Measurements from ENCODE around the gene TMEM186.
A peak's percentile ranks its signal among the peaks of the same experiment; 100 is the strongest.
"Not testable (repeated sequence)": the region's sequence is repeated elsewhere in the genome, so short reads cannot be mapped to it uniquely, and the experiment has no call there.

The TMEM186 gene

DNA sequence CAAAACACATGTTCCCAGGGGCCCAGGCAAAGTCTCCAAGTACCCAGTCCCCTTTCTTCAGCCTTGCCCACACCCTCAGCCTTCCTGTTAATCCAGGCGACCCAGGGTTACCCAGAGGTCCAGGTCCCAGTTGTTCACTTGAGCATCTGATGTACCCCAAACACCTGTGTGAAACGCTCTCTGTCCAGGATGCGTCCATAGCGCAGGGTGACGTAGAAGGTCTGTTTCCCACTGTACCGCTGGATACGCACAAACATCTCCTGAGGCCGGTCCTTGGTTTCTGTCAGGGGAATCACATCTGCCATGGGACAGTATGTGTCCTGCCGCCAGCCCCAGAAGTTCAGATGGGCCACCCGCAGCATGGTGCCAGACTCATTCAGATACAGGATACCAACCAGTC lies 1.6 kb downstream of the TMEM186 start:
- Mint-ChIP-seq H3K27me3 (ENCODE audit: low read depth) (no peaks in the 10 kb centered on the region), H3K36me3 (ENCODE audit: low read depth) (no peaks in the 10 kb centered on the region), H3K4me1 (peaks cover 24% of the 10 kb centered on the region), H3K27ac (no peak overlapping the region), H3K9me3 (no peaks in the 10 kb centered on the region), H3K4me3 (peak overlapping the region; percentile 90 to 97 (median 95))
- TF ChIP-seq, protein P1, sequence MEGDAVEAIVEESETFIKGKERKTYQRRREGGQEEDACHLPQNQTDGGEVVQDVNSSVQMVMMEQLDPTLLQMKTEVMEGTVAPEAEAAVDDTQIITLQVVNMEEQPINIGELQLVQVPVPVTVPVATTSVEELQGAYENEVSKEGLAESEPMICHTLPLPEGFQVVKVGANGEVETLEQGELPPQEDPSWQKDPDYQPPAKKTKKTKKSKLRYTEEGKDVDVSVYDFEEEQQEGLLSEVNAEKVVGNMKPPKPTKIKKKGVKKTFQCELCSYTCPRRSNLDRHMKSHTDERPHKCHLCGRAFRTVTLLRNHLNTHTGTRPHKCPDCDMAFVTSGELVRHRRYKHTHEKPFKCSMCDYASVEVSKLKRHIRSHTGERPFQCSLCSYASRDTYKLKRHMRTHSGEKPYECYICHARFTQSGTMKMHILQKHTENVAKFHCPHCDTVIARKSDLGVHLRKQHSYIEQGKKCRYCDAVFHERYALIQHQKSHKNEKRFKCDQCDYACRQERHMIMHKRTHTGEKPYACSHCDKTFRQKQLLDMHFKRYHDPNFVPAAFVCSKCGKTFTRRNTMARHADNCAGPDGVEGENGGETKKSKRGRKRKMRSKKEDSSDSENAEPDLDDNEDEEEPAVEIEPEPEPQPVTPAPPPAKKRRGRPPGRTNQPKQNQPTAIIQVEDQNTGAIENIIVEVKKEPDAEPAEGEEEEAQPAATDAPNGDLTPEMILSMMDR (IDR thresholded peaks at IDR 0.05; ENCODE audit: unreplicated experiment in 3 of 3): no peak

- H3K4me3 Mint-ChIP-seq: peak overlapping the region in 2 of 3 experiments; percentile 56 to 90
- TF ChIP-seq, protein P1 (IDR thresholded peaks at IDR 0.05; ENCODE audit: unreplicated experiment in 3 of 3): no peak
- H3K27me3 Mint-ChIP-seq (ENCODE audit: low read depth): no peaks in the 10 kb centered on the region
- H3K36me3 Mint-ChIP-seq (ENCODE audit: low read depth): no peaks in the 10 kb centered on the region
- peaks cover 24% of the 10 kb centered on the region for H3K4me1 Mint-ChIP-seq
- H3K9me3 Mint-ChIP-seq: no peaks in the 10 kb centered on the region
- no peak overlapping the region for H3K27ac Mint-ChIP-seq
Measured at GRCh38 chr16:8795091-8795490, 2.3 kb downstream of the TMEM186 start.

DNA sequence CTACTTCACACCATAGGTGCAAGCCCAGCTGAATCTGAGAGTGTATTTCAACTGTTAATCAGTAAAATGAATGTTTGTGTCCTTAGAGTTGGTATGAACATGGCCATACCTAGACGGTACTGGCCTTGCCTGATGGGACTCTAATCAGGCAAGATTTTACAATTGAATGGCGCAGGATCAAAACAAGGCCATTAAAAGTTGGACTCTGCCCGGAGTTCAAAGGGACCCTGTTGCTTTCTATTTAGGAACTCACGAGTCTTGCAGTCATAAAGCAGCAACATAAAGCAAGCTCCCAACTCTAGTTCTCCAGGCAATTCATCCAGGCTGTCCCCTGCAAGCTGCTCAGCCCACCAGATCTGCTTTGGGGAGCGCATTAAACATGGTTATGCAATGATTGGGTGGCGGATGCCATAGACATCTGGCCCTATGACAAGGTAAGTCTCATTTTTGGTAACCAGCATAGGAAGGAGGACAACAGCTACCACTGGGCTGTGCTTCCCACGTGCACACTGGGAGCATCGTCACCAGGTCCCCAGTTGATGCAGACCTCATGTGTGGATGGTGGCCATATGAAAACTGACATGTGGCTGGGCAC lies 8.8 kb downstream of the TMEM186 start:
- Mint-ChIP-seq H3K27ac (peak overlapping the region; percentile 55 to 83 (median 76)), H3K27me3 (ENCODE audit: low read depth) (no peaks in the 10 kb centered on the region), H3K4me3 (no peak overlapping the region), H3K9me3 (no peaks in the 10 kb centered on the region), H3K4me1 (no peaks in the 10 kb centered on the region), H3K36me3 (ENCODE audit: low read depth) (no peaks in the 10 kb centered on the region)
- TF ChIP-seq, protein P1 (IDR thresholded peaks at IDR 0.05; ENCODE audit: unreplicated experiment in 3 of 3): no peak

DNA sequence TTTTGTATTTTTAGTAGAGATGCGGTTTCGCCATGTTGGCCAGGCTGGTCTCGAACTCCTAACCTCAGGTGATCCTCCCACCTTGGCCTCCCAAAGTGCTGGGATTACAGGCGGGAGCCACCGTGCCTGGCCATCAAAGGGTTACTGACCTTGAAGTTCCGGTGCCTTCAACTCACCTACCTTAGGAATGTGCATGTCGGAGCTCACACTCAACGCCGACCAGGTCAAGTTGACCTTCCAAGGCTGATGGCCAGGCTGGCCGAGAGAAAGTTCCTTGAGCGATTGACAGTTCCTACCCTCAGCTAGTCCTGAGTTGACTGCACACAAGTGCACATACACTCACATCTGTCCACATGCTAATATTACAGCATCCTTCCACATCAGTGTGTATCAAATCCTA lies 11.1 kb downstream of the TMEM186 start:
- H3K4me1 Mint-ChIP-seq; H3K4me3 Mint-ChIP-seq; H3K27ac Mint-ChIP-seq; H3K27me3 Mint-ChIP-seq (ENCODE audit: low read depth); H3K9me3 Mint-ChIP-seq; H3K36me3 Mint-ChIP-seq (ENCODE audit: low read depth): not testable (repeated sequence)

GRCh38 chr16:8785408-8785807 lies 12.0 kb downstream of the TMEM186 start:
- H3K36me3 Mint-ChIP-seq (ENCODE audit: low read depth): peaks cover 9% of the 10 kb centered on the region
- TF ChIP-seq, protein P1 (IDR thresholded peaks at IDR 0.05; ENCODE audit: unreplicated experiment in 3 of 3): no peak
- no peaks in the 10 kb centered on the region for H3K4me1 Mint-ChIP-seq
- H3K27me3 Mint-ChIP-seq (ENCODE audit: low read depth): no peaks in the 10 kb centered on the region
- no peak overlapping the region for H3K4me3 Mint-ChIP-seq
- no peaks in the 10 kb centered on the region for H3K9me3 Mint-ChIP-seq
- no peak overlapping the region for H3K27ac Mint-ChIP-seq

- Mint-ChIP-seq H3K27me3 (ENCODE audit: low read depth) (no peaks in the 10 kb centered on the region), H3K27ac (no peak overlapping the region), H3K36me3 (ENCODE audit: low read depth) (peaks cover 21% of the 10 kb centered on the region), H3K4me1 (no peaks in the 10 kb centered on the region), H3K4me3 (no peak overlapping the region), H3K9me3 (no peaks in the 10 kb centered on the region)
- TF ChIP-seq, protein P1 (IDR thresholded peaks at IDR 0.05; ENCODE audit: unreplicated experiment in 3 of 3): no peak
Measured at GRCh38 chr16:8782673-8783072, 14.8 kb downstream of the TMEM186 start.
